ENCODE measurements around the gene UNC13A. TPM values are rescaled to one million over a fixed set of nuclear protein-coding genes. Genes with fewer than 3 reads are reported as not detected.

Gene UNC13A
- total RNA-seq, 1 experiment from 2014 or later: 29.0 TPM

DNA sequence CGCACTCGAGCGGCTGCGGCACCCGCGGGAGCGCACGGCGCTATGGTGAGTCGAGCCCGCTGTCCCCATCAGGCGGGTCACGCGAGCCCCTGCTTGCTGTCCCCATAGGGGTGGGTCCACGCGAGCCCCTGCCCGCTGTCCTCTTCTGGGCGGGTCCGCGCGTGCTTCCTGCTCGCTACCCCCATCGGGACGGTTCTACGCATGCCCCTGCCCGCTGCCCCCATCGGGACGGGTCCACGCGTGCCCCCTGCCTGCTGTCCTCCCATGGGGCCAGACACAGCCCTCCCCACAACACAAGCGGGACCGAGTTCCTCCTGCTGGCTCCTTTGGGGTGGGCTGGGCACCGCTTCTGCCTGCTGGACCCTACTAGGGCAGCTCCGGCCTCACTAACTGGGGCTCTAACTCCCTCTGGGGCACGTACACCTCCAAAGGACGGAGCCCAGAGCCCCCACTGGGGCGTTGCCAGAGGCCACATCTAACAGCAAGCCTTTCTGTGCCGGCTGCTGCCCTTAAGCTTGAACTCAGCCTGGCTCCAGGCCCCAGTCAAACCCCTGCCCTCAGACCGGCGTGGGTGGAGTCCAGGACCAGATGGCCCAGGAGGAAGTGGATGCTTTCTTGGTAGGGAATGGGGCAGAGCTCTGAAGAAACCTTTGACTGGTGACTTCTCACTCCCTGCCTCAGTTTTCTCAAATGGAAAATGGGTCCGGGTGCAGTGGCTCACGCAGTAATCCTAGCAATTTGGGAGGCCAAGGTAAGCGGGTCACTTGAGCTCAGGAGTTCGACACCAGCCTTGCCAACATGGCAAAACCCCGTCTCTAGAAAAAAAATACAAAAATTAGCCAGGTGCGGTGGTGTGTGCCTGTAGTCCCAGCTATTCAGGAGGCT lies 132.0 kb downstream of the UNC13A start:
- ATAC-seq: peak; percentile 41
- TF ChIP-seq EZH2 (IDR thresholded peaks at IDR 0.05) (no peak), EZH2phosphoT487 (IDR thresholded peaks at IDR 0.05; ENCODE audit: borderline replicate concordance) (no peak), SIN3A (IDR thresholded peaks at IDR 0.05; ENCODE audit: low read depth) (no peak), EGR1 (IDR thresholded peaks at IDR 0.05; ENCODE audit: low read depth) (peak; percentile 63), ELF1 (IDR thresholded peaks at IDR 0.05; ENCODE audit: borderline replicate concordance, low read depth) (no peak), POLR2AphosphoS5 (IDR thresholded peaks at IDR 0.05; ENCODE audit: low read depth, low read length) (no peak), ZFX (IDR thresholded peaks at IDR 0.05) (peak; percentile 57; the same call in 1 of the 2 replicates), POLR2A (IDR thresholded peaks at IDR 0.05; ENCODE audit: borderline replicate concordance, extremely low read depth, insufficient read depth, insufficient read length) (peak; percentile 3), YY1 (IDR thresholded peaks at IDR 0.05; ENCODE audit: extremely low read depth, insufficient replicate concordance, low read depth, low read length) (no peak), TCF7L2 (IDR thresholded peaks at IDR 0.05; ENCODE audit: borderline replicate concordance, extremely low read depth, insufficient read depth, insufficient read length) (no peak)
- TF ChIP-seq, protein P1, sequence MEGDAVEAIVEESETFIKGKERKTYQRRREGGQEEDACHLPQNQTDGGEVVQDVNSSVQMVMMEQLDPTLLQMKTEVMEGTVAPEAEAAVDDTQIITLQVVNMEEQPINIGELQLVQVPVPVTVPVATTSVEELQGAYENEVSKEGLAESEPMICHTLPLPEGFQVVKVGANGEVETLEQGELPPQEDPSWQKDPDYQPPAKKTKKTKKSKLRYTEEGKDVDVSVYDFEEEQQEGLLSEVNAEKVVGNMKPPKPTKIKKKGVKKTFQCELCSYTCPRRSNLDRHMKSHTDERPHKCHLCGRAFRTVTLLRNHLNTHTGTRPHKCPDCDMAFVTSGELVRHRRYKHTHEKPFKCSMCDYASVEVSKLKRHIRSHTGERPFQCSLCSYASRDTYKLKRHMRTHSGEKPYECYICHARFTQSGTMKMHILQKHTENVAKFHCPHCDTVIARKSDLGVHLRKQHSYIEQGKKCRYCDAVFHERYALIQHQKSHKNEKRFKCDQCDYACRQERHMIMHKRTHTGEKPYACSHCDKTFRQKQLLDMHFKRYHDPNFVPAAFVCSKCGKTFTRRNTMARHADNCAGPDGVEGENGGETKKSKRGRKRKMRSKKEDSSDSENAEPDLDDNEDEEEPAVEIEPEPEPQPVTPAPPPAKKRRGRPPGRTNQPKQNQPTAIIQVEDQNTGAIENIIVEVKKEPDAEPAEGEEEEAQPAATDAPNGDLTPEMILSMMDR (IDR thresholded peaks at IDR 0.05 in 2 of 3, conservative IDR thresholded peaks at IDR 0.05 in 1 of 3; ENCODE audit: borderline replicate concordance in 1 of 3, insufficient read depth in 1 of 3, low read depth in 2 of 3, low read length in 2 of 3): no peak
- peaks cover 9 to 22% of the 10 kb centered on the region in 2 experiments; a peak in 3 of 4 replicates for H3K4me1 ChIP-seq (ENCODE audit: control insufficient read depth in 1 of 2, insufficient read depth in 2 of 2, low read length in 2 of 2)
- no TSS peak for BruUV-seq (replicated peaks)
- no peaks in the 10 kb centered on the region for H3K9me3 ChIP-seq (ENCODE audit: control insufficient read depth in 1 of 2, insufficient read depth in 1 of 2, low read depth in 1 of 2, low read length in 2 of 2)
- intact Hi-C loops (cut with micrococcal nuclease): loop anchor here (1.0 kb wide), 1 partner anchor 44 kb away; no protein-coding TSS in a partner anchor
- ChIA-PET RAD21 (ENCODE audit: low non-redundant PET in 1 of 2, low total read pairs in 2 of 2, uncharacterized antibody in 2 of 2, unreplicated experiment in 2 of 2) (interaction anchor here in 1 of 2 experiments (0.8 kb wide), 1 partner anchor 45 kb away, joined by 3 read pairs; no protein-coding TSS in a partner anchor), CTCF (interaction anchor here (1.0 to 1.6 kb wide), 2 partner anchors 17 to 20 kb away, joined by 3 to 5 read pairs; no protein-coding TSS in a partner anchor), POLR2A (interaction anchor here (0.9 kb wide), 1 partner anchor 42 kb away, joined by 3 read pairs; no protein-coding TSS in a partner anchor)
- H3K9me2 ChIP-seq (ENCODE audit: insufficient read depth): no peaks in the 10 kb centered on the region
- no peaks in the 10 kb centered on the region for H4K20me1 ChIP-seq (ENCODE audit: insufficient read depth)
- peaks cover 44% of the 10 kb centered on the region for H3K79me2 ChIP-seq (ENCODE audit: insufficient read depth, low read length)
- H3K4me2 ChIP-seq (ENCODE audit: low read length): peak overlapping the region; percentile 89
- peak overlapping the region; percentile 99 for H3K9ac ChIP-seq (ENCODE audit: low read length)
- no peaks in the 10 kb centered on the region for H3K27me3 ChIP-seq (ENCODE audit: insufficient read depth, low read length)
- no peak for DNase-seq (ENCODE audit: low read depth, low spot score)
- peak overlapping the region; percentile 77 to 100 for H3K4me3 ChIP-seq (replicated peaks in 1 of 2; ENCODE audit: low read depth in 1 of 2, low read length in 2 of 2)
- H3K36me3 ChIP-seq (ENCODE audit: control insufficient read depth in 1 of 2, insufficient read depth in 2 of 2, low read length in 2 of 2): peaks cover 16 to 24% of the 10 kb centered on the region in 2 experiments
- H2AFZ ChIP-seq (ENCODE audit: low read depth, low read length, poor library complexity, severe bottlenecking): no peak overlapping the region
- peak overlapping the region; percentile 96 for H3K27ac ChIP-seq (ENCODE audit: low read depth, low read length)

Data from HCT116 (cell line).